ENCODE data around the gene TRAF4. TPM values are rescaled to one million over a fixed set of nuclear protein-coding genes. Genes with fewer than 3 reads are reported as not detected.
"Not testable (repeated sequence)": the region's sequence is repeated elsewhere in the genome, so short reads cannot be mapped to it uniquely, and the experiment has no call there.

TRAF4 gene
- total RNA-seq, 4 donors from 2014 or later = 26.7 to 38.4 (median 35.3) TPM

GRCh38 chr17:28734712-28735241, 9.0 kb upstream of the TRAF4 start:
- Histone ChIP-seq H3K9me3 (no peaks in the 10 kb centered on the region), H3K36me3 (no peaks in the 10 kb centered on the region), H3K27me3 (no peaks in the 10 kb centered on the region), H3K4me3 (no peak overlapping the region), H3K4me1 (peaks cover 8% of the 10 kb centered on the region), H3K27ac (no peak overlapping the region)
- WGBS = 89% methylated on average over 10 of the region's 10 CpGs
- TF ChIP-seq EP300 (IDR thresholded peaks at IDR 0.05) (no peak), POLR2AphosphoS5 (IDR thresholded peaks at IDR 0.05) (no peak), CTCF (IDR thresholded peaks at IDR 0.05) (no peak), POLR2A (IDR thresholded peaks at IDR 0.05) (no peak)
- no peak for DNase-seq (ENCODE audit: low spot score in 2 of 2)

GRCh38 chr17:28735242-28735722, 8.5 kb upstream of the TRAF4 start:
- no peaks in the 10 kb centered on the region for H3K36me3 ChIP-seq
- no peaks in the 10 kb centered on the region for H3K27me3 ChIP-seq
- no peak overlapping the region for H3K4me3 ChIP-seq
- H3K4me1 ChIP-seq = peaks cover 5% of the 10 kb centered on the region
- TF ChIP-seq POLR2AphosphoS5 (IDR thresholded peaks at IDR 0.05) = no peak
- TF ChIP-seq EP300 (IDR thresholded peaks at IDR 0.05) = no peak
- TF ChIP-seq POLR2A (IDR thresholded peaks at IDR 0.05) = no peak
- no peak for TF ChIP-seq CTCF (IDR thresholded peaks at IDR 0.05)
- no peak for DNase-seq (ENCODE audit: low spot score in 2 of 2)
- no peak overlapping the region for H3K27ac ChIP-seq
- no peaks in the 10 kb centered on the region for H3K9me3 ChIP-seq
- WGBS = 47% methylated on average over 4 of the region's 5 CpGs

- H3K4me3 ChIP-seq; H3K27ac ChIP-seq; H3K36me3 ChIP-seq; H3K4me1 ChIP-seq; H3K27me3 ChIP-seq; DNase-seq (ENCODE audit: low spot score in 2 of 2); H3K9me3 ChIP-seq: not testable (repeated sequence)
- WGBS = 90% methylated on average over 8 of the region's 8 CpGs
Measured at GRCh38 chr17:28735913-28736769, 7.7 kb upstream of the TRAF4 start.

GRCh38 chr17:28737316-28737715, 6.5 kb upstream of the TRAF4 start:
- H3K27ac ChIP-seq = no peak overlapping the region
- no peak for TF ChIP-seq POLR2A (IDR thresholded peaks at IDR 0.05)
- no peak for TF ChIP-seq POLR2AphosphoS5 (IDR thresholded peaks at IDR 0.05)
- no peak for TF ChIP-seq CTCF (IDR thresholded peaks at IDR 0.05)
- no peak for TF ChIP-seq EP300 (IDR thresholded peaks at IDR 0.05)
- WGBS = no CpG with 5 or more reads among the region's 12 CpGs
- H3K4me3 ChIP-seq = no peak overlapping the region
- H3K9me3 ChIP-seq = no peaks in the 10 kb centered on the region
- H3K4me1 ChIP-seq = peaks cover 20% of the 10 kb centered on the region
- no peak for DNase-seq (ENCODE audit: low spot score in 2 of 2)
- H3K27me3 ChIP-seq = no peaks in the 10 kb centered on the region
- no peaks in the 10 kb centered on the region for H3K36me3 ChIP-seq

GRCh38 chr17:28737770-28738679, 5.8 kb upstream of the TRAF4 start:
- 81% methylated on average over 7 of the region's 22 CpGs for WGBS
- H3K4me1 ChIP-seq = peaks cover 25% of the 10 kb centered on the region
- DNase-seq (ENCODE audit: low spot score in 2 of 2) = no peak
- no peak for TF ChIP-seq CTCF (IDR thresholded peaks at IDR 0.05)
- no peak for TF ChIP-seq EP300 (IDR thresholded peaks at IDR 0.05)
- no peak for TF ChIP-seq POLR2A (IDR thresholded peaks at IDR 0.05)
- TF ChIP-seq POLR2AphosphoS5 (IDR thresholded peaks at IDR 0.05) = no peak
- H3K27ac ChIP-seq = no peak overlapping the region
- H3K27me3 ChIP-seq = no peaks in the 10 kb centered on the region
- H3K4me3 ChIP-seq = no peak overlapping the region
- H3K9me3 ChIP-seq = no peaks in the 10 kb centered on the region
- no peaks in the 10 kb centered on the region for H3K36me3 ChIP-seq

Measured in suprapubic skin (tissue), 4 donors.